GM12801 (cell line): Measurements from ENCODE around the gene ERCC3.

ENCODE experiments used
- TF ChIP-seq, protein P1 (sequence below): IDR thresholded peaks from one replicate; pipeline ENCODE4 v1.5.1; 2011; ENCODE audit warnings: control low read depth; ENCODE audit not compliant: insufficient read length; ENCODE audit errors: extremely low read depth

The ERCC3 gene

DNA sequence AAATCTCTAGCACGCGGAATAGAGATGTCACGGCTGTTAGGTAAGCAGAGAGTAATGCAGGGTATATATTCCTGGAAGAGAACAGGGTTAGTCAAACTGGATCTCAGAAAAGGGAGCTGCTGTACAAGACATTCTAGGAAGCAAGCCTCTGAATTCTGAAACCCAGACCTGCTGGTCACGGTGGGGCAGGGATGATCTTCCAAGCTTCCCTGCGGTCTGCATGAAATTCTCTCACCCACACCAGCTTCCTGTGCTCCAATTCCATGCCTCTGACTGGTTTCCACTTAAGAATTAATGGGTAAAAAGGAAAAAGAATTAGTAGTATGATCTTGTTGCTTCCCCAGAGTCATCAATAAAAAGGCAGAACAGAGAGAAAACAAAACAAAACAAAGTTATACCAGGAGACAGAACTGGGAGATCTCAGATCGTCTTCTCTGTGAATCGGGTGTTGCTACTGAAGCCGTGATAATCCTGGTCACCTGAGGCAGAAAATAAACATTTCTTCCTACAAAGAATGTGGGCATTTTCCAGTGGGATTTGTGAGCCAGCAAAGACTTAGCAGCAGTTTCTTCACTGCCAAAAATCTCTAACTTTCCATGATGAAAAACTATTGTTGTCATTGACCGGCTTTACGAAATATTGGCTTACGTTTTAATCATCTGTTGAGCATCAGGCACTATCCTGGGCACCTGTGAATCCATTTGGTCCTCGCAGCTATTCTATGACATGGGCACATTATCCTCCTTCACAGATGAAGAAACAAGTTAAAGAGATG lies 68.6 kb downstream of the ERCC3 start:
- TF ChIP-seq, protein P1, sequence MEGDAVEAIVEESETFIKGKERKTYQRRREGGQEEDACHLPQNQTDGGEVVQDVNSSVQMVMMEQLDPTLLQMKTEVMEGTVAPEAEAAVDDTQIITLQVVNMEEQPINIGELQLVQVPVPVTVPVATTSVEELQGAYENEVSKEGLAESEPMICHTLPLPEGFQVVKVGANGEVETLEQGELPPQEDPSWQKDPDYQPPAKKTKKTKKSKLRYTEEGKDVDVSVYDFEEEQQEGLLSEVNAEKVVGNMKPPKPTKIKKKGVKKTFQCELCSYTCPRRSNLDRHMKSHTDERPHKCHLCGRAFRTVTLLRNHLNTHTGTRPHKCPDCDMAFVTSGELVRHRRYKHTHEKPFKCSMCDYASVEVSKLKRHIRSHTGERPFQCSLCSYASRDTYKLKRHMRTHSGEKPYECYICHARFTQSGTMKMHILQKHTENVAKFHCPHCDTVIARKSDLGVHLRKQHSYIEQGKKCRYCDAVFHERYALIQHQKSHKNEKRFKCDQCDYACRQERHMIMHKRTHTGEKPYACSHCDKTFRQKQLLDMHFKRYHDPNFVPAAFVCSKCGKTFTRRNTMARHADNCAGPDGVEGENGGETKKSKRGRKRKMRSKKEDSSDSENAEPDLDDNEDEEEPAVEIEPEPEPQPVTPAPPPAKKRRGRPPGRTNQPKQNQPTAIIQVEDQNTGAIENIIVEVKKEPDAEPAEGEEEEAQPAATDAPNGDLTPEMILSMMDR, result no peak

DNA sequence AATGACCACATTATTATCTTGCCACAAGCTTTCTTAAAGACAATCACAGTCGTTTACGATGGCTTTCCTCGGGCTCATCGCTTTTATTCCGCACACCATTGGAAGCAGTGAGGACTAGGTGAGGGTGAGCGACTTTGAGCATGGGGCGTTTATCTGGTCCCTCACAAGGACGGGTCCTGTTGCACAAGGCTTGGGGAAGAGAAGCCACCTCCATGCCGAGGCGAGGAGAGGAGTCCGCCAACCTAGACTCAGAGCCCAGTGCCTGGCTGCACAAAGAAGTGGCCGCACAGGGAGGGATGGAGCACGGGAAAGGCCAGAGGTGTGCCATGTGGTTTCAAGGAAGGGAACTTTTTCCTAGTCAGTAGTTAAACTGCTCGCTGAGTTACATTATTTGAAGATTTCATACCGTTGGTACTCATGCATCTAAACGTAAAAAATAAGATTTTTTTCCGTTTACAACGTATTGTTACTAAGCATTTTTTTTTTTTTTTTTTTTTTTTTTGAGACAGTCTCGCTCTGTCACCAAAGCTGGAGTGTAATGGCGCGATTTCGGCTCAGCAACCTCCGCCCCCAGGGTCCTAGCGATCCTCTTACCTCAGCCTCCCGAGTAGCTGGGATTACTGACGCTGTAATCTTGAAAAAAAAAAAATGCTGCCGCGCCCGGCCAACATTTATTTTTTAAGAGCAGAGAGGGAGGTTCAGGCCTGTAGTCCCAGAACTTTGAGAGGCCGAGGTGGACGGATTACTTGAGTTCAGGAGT lies 73.0 kb downstream of the ERCC3 start:
- TF ChIP-seq, protein P1, result no peak

DNA sequence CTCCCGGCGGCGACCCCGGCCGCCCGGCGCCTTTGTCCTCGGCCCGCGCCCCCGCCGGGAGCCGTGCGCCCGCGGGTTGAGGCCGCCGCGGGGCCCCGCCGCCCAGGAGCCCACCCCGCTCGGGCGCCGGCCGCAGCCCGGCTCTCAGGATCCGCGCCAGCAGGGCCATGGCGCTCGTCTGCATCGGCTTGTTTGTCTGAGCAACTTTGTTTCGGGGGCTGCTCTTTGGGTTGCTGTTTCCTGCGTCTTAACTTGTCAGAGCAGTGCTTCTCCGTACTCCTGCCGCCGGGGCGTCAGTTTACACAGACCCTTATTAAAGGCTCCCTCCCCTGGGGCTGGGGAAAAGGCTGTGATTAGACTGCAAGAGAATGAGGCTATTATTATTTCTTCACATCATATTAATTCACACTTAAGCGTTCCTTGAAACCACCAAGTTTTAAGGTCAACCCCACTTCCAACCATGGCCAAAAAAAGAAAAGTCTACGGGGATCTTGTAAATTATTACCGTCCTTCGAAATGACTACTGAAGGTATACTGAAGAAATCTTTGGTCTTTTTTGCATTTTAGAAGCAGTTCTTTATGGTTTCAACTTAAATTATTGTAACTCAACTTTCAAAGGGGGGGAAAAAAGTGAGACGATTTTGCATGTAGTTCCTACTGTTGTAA lies 73.7 kb downstream of the ERCC3 start, which contains the start of gene CYP27C1:
Gene CYP27C1, minus strand, starts transcription at position 198 of the 666 bp plus-strand sequence. Its CDS starts 29 bp downstream, at position 169.
- TF ChIP-seq, protein P1, result no peak

DNA sequence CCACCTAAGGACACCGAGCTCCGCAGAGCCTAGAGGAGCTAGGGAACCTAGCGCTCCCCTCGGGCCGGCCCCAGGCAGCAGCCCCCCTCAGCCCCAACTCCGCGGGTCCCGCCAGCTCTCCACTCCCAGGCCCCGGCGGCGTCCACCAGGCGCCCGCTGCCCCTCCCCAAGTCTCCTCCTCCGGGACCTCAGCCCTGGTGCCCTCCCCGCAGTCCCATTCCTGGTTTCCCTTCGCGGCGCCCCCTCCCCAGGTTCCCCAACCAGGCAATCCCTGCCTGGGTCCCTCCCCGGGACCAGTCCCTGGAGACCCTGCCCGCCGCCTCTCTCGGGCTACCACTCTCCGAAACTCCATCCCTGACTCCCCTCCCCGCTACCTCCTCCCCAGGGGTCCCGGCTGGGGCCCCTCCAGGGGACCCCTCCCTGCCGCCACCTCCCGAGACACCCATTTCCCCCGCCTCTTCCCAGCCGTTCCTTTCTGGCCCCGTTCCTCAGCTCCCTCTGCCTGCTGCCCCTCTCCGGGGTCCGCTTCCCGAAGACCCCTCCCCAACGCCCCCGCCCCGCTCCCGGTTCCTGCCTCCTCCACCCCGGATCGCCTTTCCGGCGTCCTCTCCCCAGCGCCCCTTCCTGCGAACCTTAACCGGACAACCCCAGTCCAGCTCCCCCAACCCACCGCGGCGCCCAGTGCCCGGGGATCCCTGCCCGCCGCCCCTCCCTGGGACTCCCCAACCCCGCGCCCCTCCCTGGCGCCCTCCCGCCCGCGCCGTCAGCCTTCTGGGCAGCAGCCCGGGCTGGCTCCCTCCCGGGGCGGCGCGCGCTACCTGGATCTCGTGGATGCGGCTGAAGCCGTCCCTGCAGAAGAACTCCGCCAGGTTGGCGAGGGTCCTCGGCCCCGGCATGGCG lies 74.5 kb downstream of the ERCC3 start:
- TF ChIP-seq, protein P1, result no peak

DNA sequence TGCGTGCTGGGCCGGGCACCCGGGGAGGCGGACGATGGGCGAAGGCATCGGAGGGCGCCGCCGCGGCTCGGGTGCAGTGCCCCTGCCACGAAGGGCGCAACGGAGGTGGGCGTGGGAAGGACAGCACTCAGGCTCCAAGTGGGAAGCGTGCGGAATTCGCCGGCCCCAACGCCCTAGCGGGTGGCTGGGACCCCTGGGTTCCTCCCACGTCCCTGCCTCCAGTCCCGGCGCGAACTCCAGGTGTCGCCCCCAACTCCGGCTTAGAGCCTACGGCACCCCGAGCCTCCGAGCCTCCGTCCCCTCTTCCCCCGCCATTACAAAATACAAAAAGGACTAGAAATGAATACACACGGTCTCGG lies 75.2 kb downstream of the ERCC3 start:
- TF ChIP-seq, protein P1, result no peak

DNA sequence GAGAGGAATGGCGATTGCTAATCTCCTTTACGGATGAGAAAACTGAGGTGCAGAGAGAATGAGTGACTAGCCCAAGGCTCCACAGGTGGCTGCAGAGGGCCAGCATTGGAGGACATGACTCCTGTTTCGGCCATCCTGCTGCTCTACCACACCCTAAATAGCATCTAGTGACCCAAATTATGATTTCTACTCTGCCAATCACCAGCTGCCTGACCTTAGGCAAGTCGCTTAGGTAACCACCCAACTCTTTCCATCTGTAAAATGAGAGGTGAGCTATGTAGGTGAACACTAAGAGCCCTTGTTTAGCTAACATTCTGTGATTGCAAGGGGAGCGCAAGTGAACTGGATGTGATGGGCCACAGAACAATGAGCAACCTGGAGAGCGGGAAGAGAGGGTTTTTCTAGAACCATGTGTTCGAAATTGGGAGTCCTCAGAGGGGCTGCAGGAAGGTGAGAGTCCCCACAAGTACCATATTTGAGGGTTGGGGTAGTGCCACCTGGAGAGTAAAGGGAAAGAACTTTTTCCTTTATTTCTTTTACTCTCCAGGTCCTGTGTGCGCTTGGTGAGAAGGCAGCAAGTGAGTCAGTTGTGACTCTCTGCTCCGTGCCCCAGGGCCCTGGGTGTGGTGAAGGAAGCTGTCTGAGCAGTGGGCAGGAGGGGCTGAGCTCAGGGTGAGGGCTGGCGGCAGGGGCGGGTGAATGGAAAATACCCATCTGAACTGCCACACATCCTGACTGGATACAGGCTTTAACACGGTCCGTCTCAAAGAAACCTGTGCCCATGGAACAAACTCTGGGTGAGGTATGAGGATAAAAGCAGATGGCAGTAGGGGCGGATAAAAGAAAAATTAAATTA lies 76.2 kb downstream of the ERCC3 start:
- TF ChIP-seq, protein P1, result no peak
